ENCODE data around the gene RAB43.
"Not testable (repeated sequence)": the region's sequence is repeated elsewhere in the genome, so short reads cannot be mapped to it uniquely, and the experiment has no call there.

RAB43 gene

GRCh38 chr3:129121016-129121791, 400 bp downstream of the RAB43 start:
- DNase-seq (ENCODE audit: low read depth) = no peak

- DNase-seq (ENCODE audit: low read depth) = peak; percentile 85
Observed at GRCh38 chr3:129120254-129121004, 1.2 kb downstream of the RAB43 start.

- no peak for DNase-seq (ENCODE audit: low read depth)
Observed at GRCh38 chr3:129119365-129120100, 2.1 kb downstream of the RAB43 start.

- DNase-seq (ENCODE audit: low read depth) = no peak
Observed at GRCh38 chr3:129118745-129119144, 2.9 kb downstream of the RAB43 start.

- DNase-seq (ENCODE audit: low read depth) = no peak
Observed at GRCh38 chr3:129117134-129117533, 4.5 kb downstream of the RAB43 start.

GRCh38 chr3:129116482-129116946, 5.1 kb downstream of the RAB43 start:
- DNase-seq (ENCODE audit: low read depth) = no peak

GRCh38 chr3:129114455-129114854, 7.1 kb downstream of the RAB43 start:
- no peak for DNase-seq (ENCODE audit: low read depth)

GRCh38 chr3:129112308-129113052, 9.1 kb downstream of the RAB43 start:
- no peak for DNase-seq (ENCODE audit: low read depth)

GRCh38 chr3:129111076-129111780, 10.4 kb downstream of the RAB43 start:
- not testable (repeated sequence) for DNase-seq (ENCODE audit: low read depth)

GRCh38 chr3:129107793-129108192, 13.8 kb downstream of the RAB43 start:
- DNase-seq (ENCODE audit: low read depth) = no peak

- no peak for DNase-seq (ENCODE audit: low read depth)
Observed at GRCh38 chr3:129106866-129107565, 14.6 kb downstream of the RAB43 start.

GRCh38 chr3:129106320-129106719, 15.3 kb downstream of the RAB43 start:
- no peak for DNase-seq (ENCODE audit: low read depth)

GRCh38 chr3:129105862-129106261, 15.7 kb downstream of the RAB43 start:
- DNase-seq (ENCODE audit: low read depth) = no peak

GRCh38 chr3:129104498-129105079, 17.0 kb downstream of the RAB43 start:
- no peak for DNase-seq (ENCODE audit: low read depth)

GRCh38 chr3:129104051-129104450, 17.6 kb downstream of the RAB43 start:
- no peak for DNase-seq (ENCODE audit: low read depth)

GRCh38 chr3:129103296-129103695, 18.3 kb downstream of the RAB43 start:
- DNase-seq (ENCODE audit: low read depth) = no peak

GRCh38 chr3:129101370-129102138, 20.1 kb downstream of the RAB43 start:
- DNase-seq (ENCODE audit: low read depth) = no peak

- DNase-seq (ENCODE audit: low read depth) = no peak
Observed at GRCh38 chr3:129100274-129100673, 21.3 kb downstream of the RAB43 start.

- no peak for DNase-seq (ENCODE audit: low read depth)
Observed at GRCh38 chr3:129095285-129095684, 26.3 kb downstream of the RAB43 start.

Data from CMK (cell line).